ENCODE results near the gene DNAI7. TPM values are rescaled to one million over a fixed set of nuclear protein-coding genes. Genes with fewer than 3 reads are reported as not detected.

Gene DNAI7
- total and polyA plus RNA-seq, 4 donors = 0.07 to 0.17 (median 0.14) TPM; not detected in 1

DNA sequence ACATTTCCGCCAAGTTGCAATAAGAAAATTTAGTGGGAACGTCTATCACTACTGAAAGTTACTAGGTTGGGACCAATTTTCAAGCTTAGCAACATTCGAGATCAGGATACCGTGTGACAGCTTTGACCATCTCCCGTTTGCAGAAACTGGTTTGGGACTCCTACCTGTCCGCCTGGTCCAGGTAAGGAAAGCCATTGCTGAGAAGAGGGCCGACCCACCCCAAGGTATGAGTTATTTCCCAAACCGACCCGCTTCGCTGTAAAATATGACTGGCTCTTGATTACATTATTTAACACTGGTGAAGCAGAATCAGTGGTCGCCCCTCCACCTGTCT, 271 bp downstream of the DNAI7 start:
- no peaks in the 10 kb centered on the region for H3K36me3 ChIP-seq (ENCODE audit: control insufficient read depth in 4 of 4, insufficient read depth in 3 of 4, low read depth in 1 of 4, low read length in 3 of 4)
- H3K4me1 ChIP-seq (ENCODE audit: control insufficient read depth in 4 of 4, insufficient read depth in 4 of 4, low read length in 3 of 4) = peaks cover 0 to 17% (median 9%) of the 10 kb centered on the region in 4 donors
- no peak for DNase-seq (ENCODE audit: low spot score)
- 16% methylated on average over 11 of the region's 11 CpGs for WGBS
- H3K27ac ChIP-seq (ENCODE audit: low read depth in 1 of 2, low read length in 2 of 2) = peak overlapping the region; percentile 96 to 97
- no peaks in the 10 kb centered on the region for H3K27me3 ChIP-seq (ENCODE audit: control insufficient read depth in 4 of 4, insufficient read depth in 4 of 4, low read length in 3 of 4)
- H3K9ac ChIP-seq (ENCODE audit: low read depth in 1 of 2, low read length in 2 of 2) = peak overlapping the region; percentile 1 to 71
- peak overlapping the region; percentile 57 to 94 (median 68) for H3K4me3 ChIP-seq (ENCODE audit: low read depth in 1 of 3, low read length in 3 of 3)
- H3K9me3 ChIP-seq (ENCODE audit: control insufficient read depth in 4 of 4, low read length in 3 of 4) = no peaks in the 10 kb centered on the region
- no peak for TF ChIP-seq YY1 (IDR thresholded peaks at IDR 0.05)
- TF ChIP-seq, protein P1, sequence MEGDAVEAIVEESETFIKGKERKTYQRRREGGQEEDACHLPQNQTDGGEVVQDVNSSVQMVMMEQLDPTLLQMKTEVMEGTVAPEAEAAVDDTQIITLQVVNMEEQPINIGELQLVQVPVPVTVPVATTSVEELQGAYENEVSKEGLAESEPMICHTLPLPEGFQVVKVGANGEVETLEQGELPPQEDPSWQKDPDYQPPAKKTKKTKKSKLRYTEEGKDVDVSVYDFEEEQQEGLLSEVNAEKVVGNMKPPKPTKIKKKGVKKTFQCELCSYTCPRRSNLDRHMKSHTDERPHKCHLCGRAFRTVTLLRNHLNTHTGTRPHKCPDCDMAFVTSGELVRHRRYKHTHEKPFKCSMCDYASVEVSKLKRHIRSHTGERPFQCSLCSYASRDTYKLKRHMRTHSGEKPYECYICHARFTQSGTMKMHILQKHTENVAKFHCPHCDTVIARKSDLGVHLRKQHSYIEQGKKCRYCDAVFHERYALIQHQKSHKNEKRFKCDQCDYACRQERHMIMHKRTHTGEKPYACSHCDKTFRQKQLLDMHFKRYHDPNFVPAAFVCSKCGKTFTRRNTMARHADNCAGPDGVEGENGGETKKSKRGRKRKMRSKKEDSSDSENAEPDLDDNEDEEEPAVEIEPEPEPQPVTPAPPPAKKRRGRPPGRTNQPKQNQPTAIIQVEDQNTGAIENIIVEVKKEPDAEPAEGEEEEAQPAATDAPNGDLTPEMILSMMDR (IDR thresholded peaks at IDR 0.05; ENCODE audit: low read depth, low read length, missing input control) = no peak
- no peak for TF ChIP-seq SP1 (IDR thresholded peaks at IDR 0.05)
- no peak for TF ChIP-seq EGR1 (IDR thresholded peaks at IDR 0.05; ENCODE audit: low read depth in 2 of 2)
- TF ChIP-seq, protein P2, sequence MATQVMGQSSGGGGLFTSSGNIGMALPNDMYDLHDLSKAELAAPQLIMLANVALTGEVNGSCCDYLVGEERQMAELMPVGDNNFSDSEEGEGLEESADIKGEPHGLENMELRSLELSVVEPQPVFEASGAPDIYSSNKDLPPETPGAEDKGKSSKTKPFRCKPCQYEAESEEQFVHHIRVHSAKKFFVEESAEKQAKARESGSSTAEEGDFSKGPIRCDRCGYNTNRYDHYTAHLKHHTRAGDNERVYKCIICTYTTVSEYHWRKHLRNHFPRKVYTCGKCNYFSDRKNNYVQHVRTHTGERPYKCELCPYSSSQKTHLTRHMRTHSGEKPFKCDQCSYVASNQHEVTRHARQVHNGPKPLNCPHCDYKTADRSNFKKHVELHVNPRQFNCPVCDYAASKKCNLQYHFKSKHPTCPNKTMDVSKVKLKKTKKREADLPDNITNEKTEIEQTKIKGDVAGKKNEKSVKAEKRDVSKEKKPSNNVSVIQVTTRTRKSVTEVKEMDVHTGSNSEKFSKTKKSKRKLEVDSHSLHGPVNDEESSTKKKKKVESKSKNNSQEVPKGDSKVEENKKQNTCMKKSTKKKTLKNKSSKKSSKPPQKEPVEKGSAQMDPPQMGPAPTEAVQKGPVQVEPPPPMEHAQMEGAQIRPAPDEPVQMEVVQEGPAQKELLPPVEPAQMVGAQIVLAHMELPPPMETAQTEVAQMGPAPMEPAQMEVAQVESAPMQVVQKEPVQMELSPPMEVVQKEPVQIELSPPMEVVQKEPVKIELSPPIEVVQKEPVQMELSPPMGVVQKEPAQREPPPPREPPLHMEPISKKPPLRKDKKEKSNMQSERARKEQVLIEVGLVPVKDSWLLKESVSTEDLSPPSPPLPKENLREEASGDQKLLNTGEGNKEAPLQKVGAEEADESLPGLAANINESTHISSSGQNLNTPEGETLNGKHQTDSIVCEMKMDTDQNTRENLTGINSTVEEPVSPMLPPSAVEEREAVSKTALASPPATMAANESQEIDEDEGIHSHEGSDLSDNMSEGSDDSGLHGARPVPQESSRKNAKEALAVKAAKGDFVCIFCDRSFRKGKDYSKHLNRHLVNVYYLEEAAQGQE (IDR thresholded peaks at IDR 0.05) = no peak
- TF ChIP-seq TAF1 (conservative IDR thresholded peaks at IDR 0.05) = no peak
- no peak for TF ChIP-seq HNF4G (IDR thresholded peaks at IDR 0.05)

DNA sequence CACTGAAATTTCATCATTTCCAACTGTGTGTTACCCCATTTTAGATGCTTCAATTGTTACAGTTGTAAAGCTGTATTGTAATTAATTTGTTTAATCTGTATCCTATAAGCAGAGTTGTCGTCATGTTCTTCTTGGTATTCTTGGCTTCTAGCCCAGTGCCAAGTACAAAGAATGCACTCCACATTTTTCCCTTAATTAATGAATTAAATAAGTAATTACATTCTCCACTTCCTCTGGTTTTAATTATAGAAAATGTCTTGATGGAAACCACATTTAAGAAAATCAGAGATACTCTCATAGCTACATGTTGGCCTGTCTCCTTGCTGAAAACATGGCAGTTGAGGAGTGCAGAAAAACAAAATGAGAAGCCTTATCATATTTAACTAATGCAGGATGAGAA, 746 bp downstream of the DNAI7 start:
- TF ChIP-seq SP1 (IDR thresholded peaks at IDR 0.05) (no peak), GABPA (IDR thresholded peaks at IDR 0.05 in 1 of 2, conservative IDR thresholded peaks at IDR 0.05 in 1 of 2) (no peak), RAD21 (IDR thresholded peaks at IDR 0.05) (no peak), FOXA2 (IDR thresholded peaks at IDR 0.05) (no peak), HNF4G (IDR thresholded peaks at IDR 0.05) (no peak), TAF1 (conservative IDR thresholded peaks at IDR 0.05) (no peak), HNF4A (conservative IDR thresholded peaks at IDR 0.05) (no peak), YY1 (IDR thresholded peaks at IDR 0.05) (no peak), RXRA (IDR thresholded peaks at IDR 0.05) (no peak), FOXA1 (IDR thresholded peaks at IDR 0.05) (no peak)
- TF ChIP-seq, protein P3, sequence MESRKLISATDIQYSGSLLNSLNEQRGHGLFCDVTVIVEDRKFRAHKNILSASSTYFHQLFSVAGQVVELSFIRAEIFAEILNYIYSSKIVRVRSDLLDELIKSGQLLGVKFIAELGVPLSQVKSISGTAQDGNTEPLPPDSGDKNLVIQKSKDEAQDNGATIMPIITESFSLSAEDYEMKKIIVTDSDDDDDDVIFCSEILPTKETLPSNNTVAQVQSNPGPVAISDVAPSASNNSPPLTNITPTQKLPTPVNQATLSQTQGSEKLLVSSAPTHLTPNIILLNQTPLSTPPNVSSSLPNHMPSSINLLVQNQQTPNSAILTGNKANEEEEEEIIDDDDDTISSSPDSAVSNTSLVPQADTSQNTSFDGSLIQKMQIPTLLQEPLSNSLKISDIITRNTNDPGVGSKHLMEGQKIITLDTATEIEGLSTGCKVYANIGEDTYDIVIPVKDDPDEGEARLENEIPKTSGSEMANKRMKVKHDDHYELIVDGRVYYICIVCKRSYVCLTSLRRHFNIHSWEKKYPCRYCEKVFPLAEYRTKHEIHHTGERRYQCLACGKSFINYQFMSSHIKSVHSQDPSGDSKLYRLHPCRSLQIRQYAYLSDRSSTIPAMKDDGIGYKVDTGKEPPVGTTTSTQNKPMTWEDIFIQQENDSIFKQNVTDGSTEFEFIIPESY (IDR thresholded peaks at IDR 0.05) = no peak
- TF ChIP-seq, protein P2 (IDR thresholded peaks at IDR 0.05) = no peak
- TF ChIP-seq, protein P4, sequence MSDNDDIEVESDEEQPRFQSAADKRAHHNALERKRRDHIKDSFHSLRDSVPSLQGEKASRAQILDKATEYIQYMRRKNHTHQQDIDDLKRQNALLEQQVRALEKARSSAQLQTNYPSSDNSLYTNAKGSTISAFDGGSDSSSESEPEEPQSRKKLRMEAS (IDR thresholded peaks at IDR 0.05) = no peak
- TF ChIP-seq, protein P5, sequence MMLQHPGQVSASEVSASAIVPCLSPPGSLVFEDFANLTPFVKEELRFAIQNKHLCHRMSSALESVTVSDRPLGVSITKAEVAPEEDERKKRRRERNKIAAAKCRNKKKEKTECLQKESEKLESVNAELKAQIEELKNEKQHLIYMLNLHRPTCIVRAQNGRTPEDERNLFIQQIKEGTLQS (IDR thresholded peaks at IDR 0.05) = no peak
- TF ChIP-seq, protein P1 (IDR thresholded peaks at IDR 0.05; ENCODE audit: low read depth, low read length, missing input control) = no peak
- H3K4me1 ChIP-seq (ENCODE audit: control insufficient read depth in 4 of 4, insufficient read depth in 4 of 4, low read length in 3 of 4) = peaks cover 0 to 17% (median 9%) of the 10 kb centered on the region in 4 donors
- no peak overlapping the region for H3K4me3 ChIP-seq (ENCODE audit: low read depth in 1 of 3, low read length in 3 of 3)
- H3K36me3 ChIP-seq (ENCODE audit: control insufficient read depth in 4 of 4, insufficient read depth in 3 of 4, low read depth in 1 of 4, low read length in 3 of 4) = no peaks in the 10 kb centered on the region
- 55% methylated on average over 1 of the region's 1 CpG for WGBS
- H3K9ac ChIP-seq (ENCODE audit: low read depth in 1 of 2, low read length in 2 of 2) = no peak overlapping the region
- no peak overlapping the region for H3K27ac ChIP-seq (ENCODE audit: low read depth in 1 of 2, low read length in 2 of 2)
- no peaks in the 10 kb centered on the region for H3K9me3 ChIP-seq (ENCODE audit: control insufficient read depth in 4 of 4, low read length in 3 of 4)
- no peak for DNase-seq (ENCODE audit: low spot score)
- no peaks in the 10 kb centered on the region for H3K27me3 ChIP-seq (ENCODE audit: control insufficient read depth in 4 of 4, insufficient read depth in 4 of 4, low read length in 3 of 4)

Data from liver (tissue), 9 donors.